Measurements from ENCODE around the gene PLA2G6.

The PLA2G6 gene, protein sequence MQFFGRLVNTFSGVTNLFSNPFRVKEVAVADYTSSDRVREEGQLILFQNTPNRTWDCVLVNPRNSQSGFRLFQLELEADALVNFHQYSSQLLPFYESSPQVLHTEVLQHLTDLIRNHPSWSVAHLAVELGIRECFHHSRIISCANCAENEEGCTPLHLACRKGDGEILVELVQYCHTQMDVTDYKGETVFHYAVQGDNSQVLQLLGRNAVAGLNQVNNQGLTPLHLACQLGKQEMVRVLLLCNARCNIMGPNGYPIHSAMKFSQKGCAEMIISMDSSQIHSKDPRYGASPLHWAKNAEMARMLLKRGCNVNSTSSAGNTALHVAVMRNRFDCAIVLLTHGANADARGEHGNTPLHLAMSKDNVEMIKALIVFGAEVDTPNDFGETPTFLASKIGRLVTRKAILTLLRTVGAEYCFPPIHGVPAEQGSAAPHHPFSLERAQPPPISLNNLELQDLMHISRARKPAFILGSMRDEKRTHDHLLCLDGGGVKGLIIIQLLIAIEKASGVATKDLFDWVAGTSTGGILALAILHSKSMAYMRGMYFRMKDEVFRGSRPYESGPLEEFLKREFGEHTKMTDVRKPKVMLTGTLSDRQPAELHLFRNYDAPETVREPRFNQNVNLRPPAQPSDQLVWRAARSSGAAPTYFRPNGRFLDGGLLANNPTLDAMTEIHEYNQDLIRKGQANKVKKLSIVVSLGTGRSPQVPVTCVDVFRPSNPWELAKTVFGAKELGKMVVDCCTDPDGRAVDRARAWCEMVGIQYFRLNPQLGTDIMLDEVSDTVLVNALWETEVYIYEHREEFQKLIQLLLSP

DNA sequence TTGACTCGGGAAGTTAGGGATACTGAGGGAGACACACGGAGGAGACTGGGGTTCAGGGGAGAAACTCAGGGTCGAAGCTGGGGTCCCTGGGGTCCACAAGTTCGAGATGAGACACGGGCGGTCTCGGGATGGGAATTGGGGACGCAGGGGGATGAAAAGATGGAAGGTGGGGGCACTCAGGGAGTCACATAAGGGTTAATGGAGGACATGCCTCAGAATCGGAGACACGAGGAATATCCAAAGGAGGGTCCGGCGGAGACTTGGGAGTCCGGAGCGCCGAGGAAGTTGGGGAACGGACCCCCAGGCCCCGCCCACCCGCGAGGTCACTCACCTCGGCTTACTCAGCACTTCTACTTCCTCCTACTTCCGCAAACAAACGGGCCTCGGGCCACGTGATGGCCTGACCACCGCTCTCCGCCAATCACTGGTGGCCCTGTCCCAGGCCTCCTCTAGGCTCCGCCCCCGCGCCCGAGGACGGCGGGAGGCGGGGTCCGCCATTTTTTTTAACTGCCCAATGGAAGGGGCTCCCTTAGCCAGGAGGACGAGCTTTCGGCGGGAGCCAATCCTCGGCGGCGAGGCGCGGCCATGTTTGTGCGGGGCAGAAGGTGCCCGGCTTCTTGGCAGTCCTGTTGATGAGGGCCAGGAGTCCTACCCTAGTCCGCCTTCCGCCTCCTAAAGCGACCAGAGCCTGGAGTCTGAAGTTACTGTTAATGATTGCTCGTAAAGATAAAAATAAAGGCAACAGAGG is at the start of gene PLA2G6:
Gene PLA2G6 (minus strand): TSS at position 378 of the 748 bp plus-strand sequence. CDS start 12,404 bp downstream, outside the sequence.
- DNase-seq (ENCODE audit: low spot score) = peak; percentile 82

GRCh38 chr22:38230916-38231315 is 49.3 kb upstream of the PLA2G6 start:
- no peak for DNase-seq (ENCODE audit: low spot score)

DNA sequence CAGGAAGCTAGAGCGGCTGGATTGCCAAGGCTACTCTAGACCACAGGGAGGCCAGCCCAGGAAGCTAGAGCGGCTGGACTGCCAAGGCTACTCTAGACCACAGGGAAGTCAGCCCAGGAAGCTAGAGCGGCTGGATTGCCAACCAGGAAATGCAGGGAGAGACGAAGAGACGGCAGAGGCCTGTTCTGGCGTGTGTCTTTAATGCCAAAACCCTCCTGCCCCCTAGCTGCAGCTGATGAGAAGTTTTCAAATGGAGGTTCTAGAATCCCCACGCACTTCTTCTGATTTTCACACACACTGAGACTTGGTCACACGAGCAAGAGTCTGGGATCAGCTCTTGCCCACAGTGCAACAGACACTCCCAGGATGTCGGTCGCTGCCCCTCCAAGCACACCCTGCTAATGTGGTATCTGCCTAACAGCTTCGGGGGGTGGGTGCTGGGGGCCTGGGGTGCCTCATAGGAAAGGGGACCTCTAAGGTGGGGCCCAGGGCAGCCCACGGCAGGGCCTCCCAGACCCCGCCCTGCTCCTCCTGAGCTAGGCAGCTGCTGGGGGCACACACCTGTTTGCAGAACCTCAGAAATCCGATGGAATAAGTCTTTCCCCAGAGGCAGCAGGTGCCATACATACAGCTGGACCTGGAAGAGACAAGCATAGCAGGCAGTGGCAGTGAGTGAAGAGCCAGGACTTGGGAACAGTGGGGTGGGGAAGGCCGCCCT is 48.6 kb upstream of the PLA2G6 start:
- DNase-seq (ENCODE audit: low spot score) = peak; percentile 63

GRCh38 chr22:38228873-38229740 is 47.5 kb upstream of the PLA2G6 start:
- no peak for DNase-seq (ENCODE audit: low spot score)

DNA sequence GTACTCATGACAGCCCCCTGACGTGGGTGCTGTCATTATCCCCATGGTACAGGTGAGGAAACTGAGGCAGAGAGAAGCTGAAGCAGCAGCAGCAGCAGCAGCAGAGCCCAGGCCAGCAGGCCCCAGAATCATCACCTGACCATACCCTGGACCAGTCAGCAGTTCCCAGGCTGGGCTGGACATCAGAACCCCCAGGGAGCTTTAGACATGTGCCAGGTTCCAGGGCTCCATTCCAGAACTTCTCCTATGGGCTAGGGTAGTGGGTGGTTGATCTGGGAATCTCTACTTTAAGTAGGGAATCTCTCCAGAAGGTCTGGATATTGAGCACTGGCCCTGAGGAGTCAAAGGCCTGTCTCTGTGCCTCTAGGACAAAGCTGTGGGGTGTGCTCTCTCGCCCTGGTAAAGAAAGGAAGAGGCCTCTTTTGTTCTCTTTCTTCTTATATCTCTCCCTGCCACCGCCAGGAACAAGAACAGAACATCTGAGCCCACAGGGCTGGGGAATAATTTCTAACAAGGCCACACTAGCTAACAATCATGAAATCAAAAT is 46.8 kb upstream of the PLA2G6 start:
- no peak for DNase-seq (ENCODE audit: low spot score)

GRCh38 chr22:38226853-38227649 is 45.4 kb upstream of the PLA2G6 start:
- no peak for DNase-seq (ENCODE audit: low spot score)

GRCh38 chr22:38223289-38223960 is 41.8 kb upstream of the PLA2G6 start:
- DNase-seq (ENCODE audit: low spot score) = no peak

DNA sequence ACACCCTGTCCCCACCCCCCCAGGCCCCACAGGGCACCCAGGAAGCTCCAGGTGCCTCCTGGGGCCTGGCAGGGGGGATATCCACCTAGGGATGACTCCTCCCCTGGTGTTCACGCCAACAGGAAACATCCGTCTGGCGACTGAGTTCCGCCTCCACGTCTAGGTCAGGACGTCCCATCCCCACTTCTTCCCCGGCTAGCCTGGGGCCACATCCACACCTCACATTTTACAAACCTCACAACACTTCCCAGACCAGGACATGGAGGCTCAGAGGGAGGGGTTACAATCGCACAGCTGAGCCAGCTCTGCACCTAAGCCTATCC is 41.1 kb upstream of the PLA2G6 start:
- no peak for DNase-seq (ENCODE audit: low spot score)

DNA sequence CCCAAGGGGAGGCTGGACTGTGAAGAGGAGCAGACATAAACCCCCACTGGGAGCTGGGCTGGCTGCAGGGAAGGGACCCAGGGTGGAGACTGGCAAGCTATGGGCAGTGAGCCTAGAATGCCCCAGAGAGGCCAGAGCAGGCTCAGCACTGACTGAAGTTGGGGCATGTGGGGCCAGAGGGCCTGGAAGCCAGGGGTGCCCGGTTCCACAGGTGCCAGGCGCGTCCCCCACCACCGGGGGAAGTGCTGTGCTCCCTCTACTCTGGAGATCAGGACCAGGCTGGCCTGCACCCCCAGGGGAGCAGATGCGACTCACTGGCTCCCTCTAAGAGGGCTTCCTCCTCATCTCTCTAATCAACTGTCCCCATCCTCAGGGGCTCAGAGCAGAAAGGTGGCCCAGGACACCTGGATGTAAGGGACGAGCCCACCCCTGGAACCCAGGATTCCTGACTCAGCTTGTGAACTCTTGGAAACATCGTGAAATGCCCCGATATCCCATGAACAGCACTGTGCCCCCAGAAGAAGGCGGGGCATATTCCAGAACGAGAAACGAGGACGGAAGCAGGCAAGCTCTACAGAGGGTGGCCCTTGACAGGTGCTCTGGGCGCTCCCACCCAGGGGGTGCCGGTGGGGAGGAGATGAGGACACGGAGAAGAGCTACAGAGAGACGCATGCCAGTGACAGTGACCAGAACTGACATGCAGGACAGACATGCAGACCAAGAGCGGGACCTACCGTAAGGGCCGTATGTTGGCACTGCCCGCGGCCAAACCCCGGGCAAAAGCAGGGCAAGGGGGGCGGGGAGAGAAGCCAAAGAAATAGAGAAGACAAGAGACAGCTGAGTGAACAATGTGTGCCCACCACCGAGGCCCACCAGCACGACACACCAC is 40.5 kb upstream of the PLA2G6 start:
- DNase-seq (ENCODE audit: low spot score) = no peak

DNA sequence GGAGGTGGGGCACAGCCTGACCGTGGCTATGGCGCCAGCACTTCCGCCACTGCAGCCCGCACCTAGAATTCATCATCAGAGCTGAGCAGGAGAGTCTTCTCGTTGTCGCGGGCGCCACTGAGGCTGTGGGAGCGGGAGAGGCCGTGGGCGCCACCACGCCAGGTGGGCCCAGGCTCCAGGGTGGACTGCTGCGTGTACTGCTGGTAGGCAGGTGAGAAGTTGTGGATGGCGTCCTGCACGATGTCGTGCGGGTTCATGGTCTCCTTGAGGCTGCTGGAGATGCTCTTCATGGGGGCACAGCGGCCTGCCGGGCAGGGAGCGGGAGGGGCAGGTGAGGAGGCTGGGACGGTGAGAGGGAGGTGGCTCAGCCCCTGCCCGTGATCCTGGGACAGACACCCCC is 39.8 kb upstream of the PLA2G6 start:
- no peak for DNase-seq (ENCODE audit: low spot score)

GRCh38 chr22:38220653-38221386 is 39.2 kb upstream of the PLA2G6 start:
- no peak for DNase-seq (ENCODE audit: low spot score)

- DNase-seq (ENCODE audit: low spot score) = no peak
Measured at GRCh38 chr22:38220163-38220562, 38.5 kb upstream of the PLA2G6 start.

- no peak for DNase-seq (ENCODE audit: low spot score)
Measured at GRCh38 chr22:38219632-38220031, 38.0 kb upstream of the PLA2G6 start.

DNA sequence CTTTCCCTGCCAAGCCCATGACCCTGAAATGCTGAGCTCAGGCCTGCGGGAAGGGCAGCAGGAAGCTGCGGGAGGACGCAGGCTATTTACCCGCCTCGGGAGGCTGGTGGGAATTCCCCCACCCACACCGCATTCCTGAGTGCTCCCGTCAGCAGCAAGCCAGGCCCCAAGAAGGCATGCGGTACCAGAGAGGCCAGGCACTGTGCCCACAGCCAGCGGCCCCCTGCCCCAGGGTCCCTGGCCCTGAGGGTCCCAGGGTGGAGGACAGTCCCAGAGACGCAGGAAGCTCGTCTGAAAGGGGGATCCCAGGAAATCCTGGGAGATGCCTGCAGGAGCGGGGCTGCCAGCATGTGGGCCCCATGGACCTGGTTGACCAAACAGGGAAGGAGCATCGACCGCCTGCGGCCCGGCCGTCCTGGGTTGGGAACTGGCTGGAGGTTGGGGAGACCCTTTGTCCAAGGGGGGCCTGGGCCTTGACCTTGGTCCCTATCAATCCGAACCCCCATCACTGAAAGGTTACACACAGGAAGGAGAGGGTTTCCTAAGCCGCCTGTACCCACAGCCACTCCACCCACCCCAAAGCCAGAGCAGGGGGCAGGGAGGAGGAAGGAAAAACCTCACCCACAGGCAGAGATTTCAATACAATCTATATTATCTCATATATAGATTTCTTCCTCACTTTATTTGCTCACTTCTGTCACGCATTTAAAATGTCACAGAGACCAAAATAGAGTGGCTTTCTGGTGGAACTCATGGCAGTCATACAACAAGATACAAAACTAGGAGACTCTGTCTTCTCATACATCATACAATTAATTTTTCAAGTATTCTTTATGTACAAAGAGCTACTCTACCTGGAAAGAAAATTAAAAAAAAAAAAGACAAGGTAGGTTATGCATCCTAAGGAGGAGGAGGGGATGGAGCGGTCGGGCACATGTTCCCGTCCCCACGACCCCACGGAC is 37.3 kb upstream of the PLA2G6 start:
- DNase-seq (ENCODE audit: low spot score) = peak; percentile 90

GRCh38 chr22:38215156-38216038 is 33.8 kb upstream of the PLA2G6 start:
- no peak for DNase-seq (ENCODE audit: low spot score)

Measured in HuH-7.5 (cell line).